Upper lobe of left lung (tissue), 4 donors: ENCODE data around the gene TRMT1.

Experiments used
- CTCF ChIP-seq, 6 experiments: fragments of 450-650 bp in 4 of 6; fragments of 200-600 bp in 2 of 6; sonication (generic) in 2 of 6; IDR thresholded peaks; one replicate each; pipeline ENCODE4 v1.5.1; 2016 to 2019; ENCODE audit warnings: antibody characterized with exemption in 6 of 6
- EP300 ChIP-seq, 4 donors: sonication (generic); formaldehyde crosslinking; IDR thresholded peaks; one replicate each; pipeline ENCODE4 v1.5.1; 2017; ENCODE audit warnings: antibody characterized with exemption in 4 of 4, control low read depth in 2 of 4
- POLR2A ChIP-seq, 4 donors: fragments of 450-650 bp; IDR thresholded peaks; one replicate each; pipeline ENCODE4 v1.5.1; 2016 to 2017; ENCODE audit warnings: antibody characterized with exemption in 4 of 4, mild to moderate bottlenecking in 2 of 4

GRCh38 chr19:13066933-13067807 is 49.4 kb downstream of the TRMT1 start:
- TF ChIP-seq POLR2A (IDR thresholded peaks at IDR 0.05) = no peak
- TF ChIP-seq CTCF (IDR thresholded peaks at IDR 0.05) = no peak
- TF ChIP-seq EP300 (IDR thresholded peaks at IDR 0.05) = no peak
